IMR-90 (cell line): Measurements from ENCODE around the gene ADGRV1. TPM values are rescaled to one million over a fixed set of nuclear protein-coding genes. Genes with fewer than 3 reads are reported as not detected.

ENCODE experiments used
- ATAC-seq: fragments of 200-7000 bp; cut with Tn5 transposase; 2 replicates; pipeline ENCODE4 v1.9.1; 2020; ENCODE audit warnings: low read depth, mild to moderate bottlenecking, moderate library complexity
- BruUV-seq: library from RNA; stranded (reverse); fragments of 400-500 nt; replicated peaks from 2 replicates; lab custom pipeline; 2021; lab: Mats Ljungman, UMichigan
- CTCF ChIA-PET: fragments of 300-600 bp; formaldehyde crosslinking; extraction: SDS; loops from one replicate; lab custom pipeline; 2021; ENCODE audit warnings: antibody characterized with exemption; lab: Yijun Ruan, JAX
- POLR2A ChIA-PET: fragments of 300-600 bp; sonication (Branson Sonifier 250); formaldehyde crosslinking; loops from one replicate; lab custom pipeline; 2022; ENCODE audit warnings: antibody characterized with exemption; ENCODE audit not compliant: unreplicated experiment; lab: Charles Lee
- DNase-seq: peaks from one replicate; pipeline ENCODE4 v3.0.0; 2013
- H2AFZ ChIP-seq: replicated peaks from 2 replicates; pipeline ENCODE3; 2013; ENCODE audit warnings: low read length, mild to moderate bottlenecking; ENCODE audit not compliant: poor library complexity
- H2AK5ac ChIP-seq: 2 replicates; pipeline ENCODE4 v1.6.1; 2013; ENCODE audit warnings: low read depth, low read length, inconsistent platforms
- H2AK9ac ChIP-seq: replicated peaks from 2 replicates; pipeline ENCODE3; 2013; ENCODE audit warnings: mild to moderate bottlenecking, low read depth, low read length, moderate library complexity; ENCODE audit not compliant: poor library complexity
- H2BK120ac ChIP-seq: 2 replicates; pipeline ENCODE4 v1.6.1; 2013; ENCODE audit warnings: low read depth, low read length, inconsistent platforms
- H2BK15ac ChIP-seq: 3 replicates; pipeline ENCODE4 v1.6.1; 2013; ENCODE audit warnings: low read depth, low read length, inconsistent platforms
- H2BK20ac ChIP-seq: 2 replicates; pipeline ENCODE4 v1.6.1; 2013; ENCODE audit warnings: low read depth, mild to moderate bottlenecking, inconsistent platforms, low read length, moderate library complexity
- H2BK5ac ChIP-seq: 2 replicates; pipeline ENCODE4 v1.6.1; 2013; ENCODE audit warnings: mild to moderate bottlenecking, low read depth, low read length, inconsistent platforms; ENCODE audit not compliant: poor library complexity, severe bottlenecking
- H3K14ac ChIP-seq: replicated peaks from 2 replicates; pipeline ENCODE4 v1.6.1; 2013; ENCODE audit warnings: low read depth, low read length, inconsistent platforms
- H3K18ac ChIP-seq: 2 replicates; pipeline ENCODE4 v1.6.1; 2013; ENCODE audit warnings: low read depth, low read length, control low read depth
- H3K23ac ChIP-seq: 2 replicates; pipeline ENCODE4 v1.6.1; 2013; ENCODE audit warnings: low read depth, low read length, inconsistent platforms
- H3K27ac ChIP-seq: 2 replicates; pipeline ENCODE4 v1.5.1; 2013; ENCODE audit warnings: mild to moderate bottlenecking, control low read depth, low read length; ENCODE audit not compliant: insufficient read depth
- H3K27me3 ChIP-seq: 2 replicates; pipeline ENCODE4 v1.6.1; 2013; ENCODE audit warnings: low read length; ENCODE audit not compliant: control insufficient read depth, insufficient read depth
- H3K36me3 ChIP-seq: 2 replicates; pipeline ENCODE4 v1.6.1; 2013; ENCODE audit warnings: low read length, mixed read lengths; ENCODE audit not compliant: control insufficient read depth, insufficient read depth
- H3K4ac ChIP-seq: 2 replicates; pipeline ENCODE4 v1.6.1; 2013; ENCODE audit warnings: low read depth, low read length, inconsistent platforms
- H3K4me1 ChIP-seq: 2 replicates; pipeline ENCODE4 v1.6.1; 2013; ENCODE audit warnings: low read length, mixed read lengths; ENCODE audit not compliant: control insufficient read depth, insufficient read depth
- H3K4me2 ChIP-seq: 2 replicates; pipeline ENCODE4 v1.6.1; 2013; ENCODE audit warnings: low read depth, mild to moderate bottlenecking, control low read depth, low read length, moderate library complexity
- H3K4me3 ChIP-seq: 2 replicates; pipeline ENCODE4 v1.5.1; 2013; ENCODE audit warnings: low read depth, mild to moderate bottlenecking, control low read depth, low read length, moderate library complexity; ENCODE audit not compliant: insufficient read depth
- H3K56ac ChIP-seq: 2 replicates; pipeline ENCODE4 v1.6.1; 2013; ENCODE audit warnings: low read length, inconsistent platforms; ENCODE audit not compliant: insufficient read depth; ENCODE audit errors: extremely low read depth
- H3K79me1 ChIP-seq, 2 experiments: 2 replicates each; pipeline ENCODE4 v1.6.1; 2013; ENCODE audit warnings: low read length in 2 of 2, inconsistent platforms in 1 of 2, low read depth in 1 of 2
- H3K9ac ChIP-seq: 2 replicates; pipeline ENCODE4 v1.6.1; 2013; ENCODE audit warnings: low read depth, low read length, control low read depth
- H3K9me1 ChIP-seq: 2 replicates; pipeline ENCODE4 v1.6.1; 2013; ENCODE audit warnings: low read length, inconsistent platforms; ENCODE audit not compliant: insufficient read depth
- H3K9me3 ChIP-seq: 2 replicates; pipeline ENCODE4 v1.6.1; 2013; ENCODE audit warnings: low read length; ENCODE audit not compliant: control insufficient read depth, insufficient read depth
- H4K20me1 ChIP-seq: 2 replicates; pipeline ENCODE4 v1.6.1; 2013; ENCODE audit warnings: low read length, inconsistent platforms; ENCODE audit not compliant: insufficient read depth
- H4K5ac ChIP-seq: 2 replicates; pipeline ENCODE4 v1.6.1; 2013; ENCODE audit warnings: mild to moderate bottlenecking, low read depth, low read length, control low read depth
- H4K8ac ChIP-seq, 2 experiments: 2 replicates each; pipeline ENCODE4 v1.6.1; 2013; ENCODE audit warnings: low read depth in 2 of 2, low read length in 2 of 2, control low read depth in 1 of 2, inconsistent platforms in 1 of 2
- H4K91ac ChIP-seq: 2 replicates; pipeline ENCODE4 v1.6.1; 2013; ENCODE audit warnings: low read depth, low read length, inconsistent platforms; ENCODE audit not compliant: insufficient read depth
- FOS ChIP-seq: fragments of 150-350 bp; IDR thresholded peaks from 2 replicates; pipeline ENCODE4 v1.6.1; 2016; ENCODE audit warnings: low read depth, low read length
- MXI1 ChIP-seq: IDR thresholded peaks from 2 replicates; pipeline ENCODE4 v1.6.1; 2012; ENCODE audit warnings: low read depth, mild to moderate bottlenecking, low read length, moderate library complexity, borderline replicate concordance
- NFE2L2 ChIP-seq: fragments of 150-350 bp; IDR thresholded peaks from 2 replicates; pipeline ENCODE4 v1.6.1; 2016; ENCODE audit warnings: low read depth, mild to moderate bottlenecking, low read length
- RCOR1 ChIP-seq: IDR thresholded peaks from 2 replicates; pipeline ENCODE4 v1.6.1; 2012; ENCODE audit warnings: mild to moderate bottlenecking, low read length, improper control_type of control experiment; ENCODE audit not compliant: insufficient replicate concordance
- SMC3 ChIP-seq: fragments of 150-350 bp; IDR thresholded peaks from 2 replicates; pipeline ENCODE4 v1.6.1; 2016; ENCODE audit warnings: low read depth, mild to moderate bottlenecking, antibody characterized with exemption, low read length, moderate library complexity
- WGBS, 2 experiments: methylation state at CpG; one replicate each; pipeline versions ENCODE4 v1.1.5 to v1.1.7; 2013; ENCODE audit warnings: missing lambda C conversion rate in 2 of 2; ENCODE audit not compliant: insufficient read length in 1 of 2; ENCODE audit errors: extremely low coverage in 2 of 2; 5-methylcytosine and 5-hydroxymethylcytosine counted together
- dilution Hi-C: fragments of 300-500 bp; cut with HindIII; formaldehyde crosslinking; loops from one replicate; pipeline ENCODE4 v1.14.3; 2018; ENCODE audit warnings: low sequenced_read_pairs; ENCODE audit not compliant: unreplicated experiment
- in situ Hi-C: fragments of 300-500 bp; cut with MboI; formaldehyde crosslinking; loops from 3 replicates; pipeline ENCODE4 v1.14.3; 2019; ENCODE audit warnings: low sequenced_read_pairs, inconsistent platforms, mixed read lengths
- intact Hi-C: fragments of 100-400 bp; cut with micrococcal nuclease; formaldehyde crosslinking; loops from 2 replicates; pipeline ENCODE4 v1.10.0; 2022
- polyA plus RNA-seq, 3 experiments: library from polyadenylated mRNA; depleted of rRNA; stranded (reverse); fragments of >200 nt; gene quantifications; 2 replicates each; pipeline ENCODE4 v1.2.3, GENCODE V29; 2012; ENCODE audit warnings: low replicate concordance in 1 of 3
- total RNA-seq: library from RNA; depleted of rRNA; stranded (reverse); fragments of >200 nt; gene quantifications from 2 replicates; pipeline ENCODE4 v1.2.3, GENCODE V29; 2012
- TF ChIP-seq, protein P1 (sequence below): fragments of 150-350 bp; IDR thresholded peaks from 2 replicates; pipeline ENCODE4 v1.6.1; 2016; ENCODE audit warnings: low read depth, mild to moderate bottlenecking, low read length, moderate library complexity, borderline replicate concordance

ADGRV1 gene
- total and polyA plus RNA-seq, 2 of the 4 experiments (the other 2 are of a cell fraction): under 0.01 TPM; not detected in 1

DNA sequence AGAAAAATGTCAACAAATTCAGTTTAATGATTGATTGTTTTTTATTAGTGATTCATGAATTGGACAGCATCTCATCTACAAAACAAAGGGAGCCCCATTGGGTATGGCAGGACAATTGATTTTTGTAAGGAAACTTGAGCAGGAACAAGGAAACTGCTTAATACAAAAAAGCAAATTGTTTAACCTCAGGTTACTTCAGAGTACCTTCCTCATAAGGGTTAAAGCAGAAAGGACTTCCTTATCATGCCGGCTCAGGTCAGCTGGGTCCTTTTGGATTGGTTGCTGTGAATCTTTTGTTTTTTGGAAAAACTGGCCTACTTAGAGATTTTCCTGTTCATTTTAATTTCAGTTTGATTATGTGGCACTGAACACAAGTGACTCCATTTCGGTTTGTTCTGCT lies 612.7 kb downstream of the ADGRV1 start:
- H2AK9ac ChIP-seq: no peak overlapping the region
- H3K14ac ChIP-seq: no peak overlapping the region
- no peak overlapping the region for H3K4me3 ChIP-seq
- no peak overlapping the region for H3K18ac ChIP-seq
- H3K4me2 ChIP-seq: no peak overlapping the region
- H3K23ac ChIP-seq: no peak overlapping the region
- DNase-seq (no peak), ATAC-seq (no peak)
- H2AK5ac ChIP-seq: no peak overlapping the region
- H3K79me1 ChIP-seq: no peaks in the 10 kb centered on the region
- BruUV-seq: no TSS peak
- intact Hi-C loops (no loop called here), dilution Hi-C loops (no loop called here), in situ Hi-C loops (no loop called here)
- no peak overlapping the region for H3K4ac ChIP-seq
- ChIA-PET POLR2A (no interaction called here), CTCF (no interaction called here)
- no peak overlapping the region for H3K27ac ChIP-seq
- H3K36me3 ChIP-seq: no peaks in the 10 kb centered on the region
- H2BK120ac ChIP-seq: no peak overlapping the region; the same call in 1 of the 2 replicates
- no peak overlapping the region for H3K9ac ChIP-seq
- no peaks in the 10 kb centered on the region for H3K27me3 ChIP-seq
- no peak overlapping the region for H2BK20ac ChIP-seq
- TF ChIP-seq RCOR1 (no peak), SMC3 (no peak), NFE2L2 (no peak), FOS (no peak), MXI1 (no peak)
- TF ChIP-seq, protein P1, sequence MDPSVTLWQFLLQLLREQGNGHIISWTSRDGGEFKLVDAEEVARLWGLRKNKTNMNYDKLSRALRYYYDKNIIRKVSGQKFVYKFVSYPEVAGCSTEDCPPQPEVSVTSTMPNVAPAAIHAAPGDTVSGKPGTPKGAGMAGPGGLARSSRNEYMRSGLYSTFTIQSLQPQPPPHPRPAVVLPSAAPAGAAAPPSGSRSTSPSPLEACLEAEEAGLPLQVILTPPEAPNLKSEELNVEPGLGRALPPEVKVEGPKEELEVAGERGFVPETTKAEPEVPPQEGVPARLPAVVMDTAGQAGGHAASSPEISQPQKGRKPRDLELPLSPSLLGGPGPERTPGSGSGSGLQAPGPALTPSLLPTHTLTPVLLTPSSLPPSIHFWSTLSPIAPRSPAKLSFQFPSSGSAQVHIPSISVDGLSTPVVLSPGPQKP: no peak
- peaks cover under 1% of the 10 kb centered on the region; the same call in 1 of the 2 replicates for H3K9me1 ChIP-seq
- no peaks in the 10 kb centered on the region for H3K9me3 ChIP-seq
- H3K56ac ChIP-seq: no peak overlapping the region
- H2BK15ac ChIP-seq: no peak overlapping the region
- no peak overlapping the region for H2BK5ac ChIP-seq
- H4K91ac ChIP-seq: no peak overlapping the region
- peaks cover 4% of the 10 kb centered on the region for H3K4me1 ChIP-seq
- no CpG with 5 or more reads among the region's 2 CpGs for WGBS, 2 experiments
- no peak overlapping the region for H2AFZ ChIP-seq
- H4K20me1 ChIP-seq: no peaks in the 10 kb centered on the region
- no peak overlapping the region for H4K5ac ChIP-seq
- H4K8ac ChIP-seq: no peak overlapping the region
